Measurements from ENCODE around the gene THRB.

THRB gene

GRCh38 chr3:24344784-24345439, 149.7 kb downstream of the THRB start:
- peak; percentile 53 for DNase-seq

- no peak for DNase-seq
Observed at GRCh38 chr3:24343084-24343783, 151.4 kb downstream of the THRB start.

- DNase-seq = no peak
Observed at GRCh38 chr3:24342275-24342674, 152.4 kb downstream of the THRB start.

GRCh38 chr3:24341668-24342067, 153.0 kb downstream of the THRB start:
- DNase-seq = no peak

GRCh38 chr3:24340966-24341365, 153.7 kb downstream of the THRB start:
- DNase-seq = no peak

GRCh38 chr3:24340161-24340560, 154.5 kb downstream of the THRB start:
- DNase-seq = no peak

- no peak for DNase-seq
Observed at GRCh38 chr3:24339266-24339825, 155.3 kb downstream of the THRB start.

- no peak for DNase-seq
Observed at GRCh38 chr3:24338409-24339130, 156.1 kb downstream of the THRB start.

- no peak for DNase-seq
Observed at GRCh38 chr3:24336101-24336500, 158.5 kb downstream of the THRB start.

- DNase-seq = no peak
Observed at GRCh38 chr3:24332092-24332491, 162.6 kb downstream of the THRB start.

- no peak for DNase-seq
Observed at GRCh38 chr3:24323272-24323671, 171.4 kb downstream of the THRB start.

GRCh38 chr3:24320601-24321000, 174.0 kb downstream of the THRB start:
- no peak for DNase-seq

GRCh38 chr3:24318677-24319287, 175.9 kb downstream of the THRB start:
- no peak for DNase-seq

- no peak for DNase-seq
Observed at GRCh38 chr3:24316887-24317383, 177.7 kb downstream of the THRB start.

GRCh38 chr3:24315971-24316370, 178.7 kb downstream of the THRB start:
- DNase-seq = no peak

- DNase-seq = no peak
Observed at GRCh38 chr3:24315356-24315755, 179.3 kb downstream of the THRB start.

- DNase-seq = no peak
Observed at GRCh38 chr3:24311881-24312280, 182.8 kb downstream of the THRB start.

GRCh38 chr3:24310887-24311286, 183.8 kb downstream of the THRB start:
- no peak for DNase-seq

GRCh38 chr3:24306518-24306917, 188.1 kb downstream of the THRB start:
- no peak for DNase-seq

- DNase-seq = peak; percentile 34
Observed at GRCh38 chr3:24305795-24306467, 188.7 kb downstream of the THRB start.

- no peak for DNase-seq
Observed at GRCh38 chr3:24303057-24303754, 191.4 kb downstream of the THRB start.

GRCh38 chr3:24302396-24302795, 192.3 kb downstream of the THRB start:
- DNase-seq = no peak
